8988T (cell line): Measurements from ENCODE around the gene MMP25.

ENCODE experiments used
- DNase-seq: peaks from one replicate; pipeline ENCODE4 v3.0.0; 2011

MMP25 gene

DNA sequence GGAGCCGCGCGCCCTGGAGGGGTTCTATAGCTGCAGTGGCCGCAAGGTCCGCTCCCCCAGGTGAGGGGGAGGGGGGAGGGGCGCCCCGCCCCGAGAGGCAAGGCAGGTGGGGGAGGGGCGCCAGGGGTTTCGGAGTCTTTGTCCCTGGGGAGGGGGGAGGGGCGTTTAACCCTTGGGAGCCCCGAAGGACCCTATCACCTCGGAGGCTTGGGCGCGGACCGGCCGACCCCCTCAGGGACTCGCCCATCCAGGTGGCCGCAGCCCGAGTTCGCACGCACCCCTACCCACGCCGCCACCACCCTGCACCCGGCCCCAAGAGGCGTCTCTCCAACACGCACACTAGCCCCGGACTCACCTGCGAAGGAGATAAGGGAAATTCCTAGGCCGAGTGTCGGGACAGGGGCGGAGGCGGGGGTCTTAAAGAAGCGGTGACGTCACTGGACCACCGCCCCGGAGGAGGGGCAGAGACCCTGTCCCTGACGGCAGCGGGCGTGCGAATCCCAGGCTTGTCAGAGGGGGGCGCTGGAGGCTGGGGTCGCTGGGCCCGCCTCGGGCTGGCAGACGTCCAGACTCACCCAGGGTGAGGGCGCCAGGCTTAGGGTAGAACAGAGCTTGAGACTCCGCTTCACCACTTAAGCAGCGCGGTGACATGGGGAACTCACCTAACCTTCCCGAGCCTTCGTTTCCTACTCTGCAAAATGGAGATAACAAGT lies 28.4 kb upstream of the MMP25 start, which contains the start of gene CLDN6:
TSS of gene CLDN6 (minus strand) at position 390 of the 713 bp plus-strand sequence. CDS start 2,162 bp downstream, outside the sequence.
- no peak for DNase-seq

- no peak for DNase-seq
These were observed 26.6 kb upstream of the MMP25 start for GRCh38 chr16:3019594-3020246.

DNA sequence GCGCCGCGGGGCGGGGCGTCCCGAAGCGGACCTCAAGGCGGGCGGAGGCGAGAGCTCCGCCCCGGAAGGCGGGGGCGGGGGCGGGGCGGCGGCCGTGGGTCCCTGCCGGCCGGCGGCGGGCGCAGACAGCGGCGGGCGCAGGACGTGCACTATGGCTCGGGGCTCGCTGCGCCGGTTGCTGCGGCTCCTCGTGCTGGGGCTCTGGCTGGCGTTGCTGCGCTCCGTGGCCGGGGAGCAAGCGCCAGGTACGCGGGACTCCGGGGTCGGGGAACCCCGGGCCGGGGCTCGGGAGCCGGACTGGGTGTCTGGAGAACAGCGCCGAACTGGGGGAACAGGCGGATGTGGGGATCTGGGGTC lies 26.1 kb upstream of the MMP25 start, which contains the start of gene TNFRSF12A:
TSS of gene TNFRSF12A (plus strand) at position 122 of the 357 bp plus-strand sequence. CDS start at position 152, 30 bp downstream.
- peak; percentile 74 for DNase-seq

DNA sequence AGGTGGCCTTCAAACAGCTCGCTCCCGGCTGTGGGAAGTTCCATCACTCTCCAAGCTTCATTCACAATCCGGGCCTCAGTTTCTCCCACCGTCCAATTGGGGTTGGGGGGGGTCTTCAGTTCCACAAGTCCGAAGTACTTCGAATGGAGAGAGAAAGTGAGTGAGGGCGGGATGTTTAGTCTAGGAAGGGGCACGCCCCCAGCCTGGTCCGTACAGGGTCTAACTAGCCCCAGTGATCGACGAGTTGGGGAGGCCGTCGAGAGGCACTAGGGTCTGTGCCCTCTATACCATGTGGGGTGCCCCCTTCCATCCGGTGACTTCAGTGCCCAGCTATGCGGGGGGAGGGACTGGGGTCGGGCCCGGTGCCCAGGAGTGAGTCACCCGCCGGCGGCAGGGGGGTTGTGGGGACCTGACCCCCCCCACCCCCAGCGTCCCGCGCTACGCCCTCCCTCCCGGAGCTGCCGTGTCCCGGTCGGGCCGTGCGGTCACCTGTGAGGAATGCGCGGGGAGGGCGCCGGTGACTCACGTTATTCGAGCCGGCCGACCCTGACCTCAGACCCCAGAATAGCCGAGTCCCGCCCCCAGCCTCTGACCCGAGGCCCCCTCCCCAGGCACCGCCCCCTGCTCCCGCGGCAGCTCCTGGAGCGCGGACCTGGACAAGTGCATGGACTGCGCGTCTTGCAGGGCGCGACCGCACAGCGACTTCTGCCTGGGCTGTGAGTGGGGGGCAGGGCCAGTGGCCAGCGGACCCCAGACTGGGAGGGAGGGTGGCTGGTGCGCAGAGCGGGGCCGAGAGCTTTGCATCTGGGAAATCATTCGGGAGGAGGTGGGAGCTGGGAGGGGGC lies 25.5 kb upstream of the MMP25 start:
- DNase-seq: peak; percentile 73

DNA sequence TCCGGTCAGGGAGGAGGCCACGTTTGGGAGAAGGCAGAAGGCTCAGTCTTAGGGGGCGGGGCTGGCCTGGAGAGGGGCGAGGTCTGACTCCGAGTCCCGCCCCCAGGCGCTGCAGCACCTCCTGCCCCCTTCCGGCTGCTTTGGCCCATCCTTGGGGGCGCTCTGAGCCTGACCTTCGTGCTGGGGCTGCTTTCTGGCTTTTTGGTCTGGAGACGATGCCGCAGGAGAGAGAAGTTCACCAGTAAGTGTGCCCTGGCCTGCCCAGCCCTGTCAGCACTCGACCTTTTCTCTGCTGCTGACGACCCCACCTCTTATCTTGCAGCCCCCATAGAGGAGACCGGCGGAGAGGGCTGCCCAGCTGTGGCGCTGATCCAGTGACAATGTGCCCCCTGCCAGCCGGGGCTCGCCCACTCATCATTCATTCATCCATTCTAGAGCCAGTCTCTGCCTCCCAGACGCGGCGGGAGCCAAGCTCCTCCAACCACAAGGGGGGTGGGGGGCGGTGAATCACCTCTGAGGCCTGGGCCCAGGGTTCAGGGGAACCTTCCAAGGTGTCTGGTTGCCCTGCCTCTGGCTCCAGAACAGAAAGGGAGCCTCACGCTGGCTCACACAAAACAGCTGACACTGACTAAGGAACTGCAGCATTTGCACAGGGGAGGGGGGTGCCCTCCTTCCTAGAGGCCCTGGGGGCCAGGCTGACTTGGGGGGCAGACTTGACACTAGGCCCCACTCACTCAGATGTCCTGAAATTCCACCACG lies 24.7 kb upstream of the MMP25 start:
- DNase-seq: peak; percentile 64

DNA sequence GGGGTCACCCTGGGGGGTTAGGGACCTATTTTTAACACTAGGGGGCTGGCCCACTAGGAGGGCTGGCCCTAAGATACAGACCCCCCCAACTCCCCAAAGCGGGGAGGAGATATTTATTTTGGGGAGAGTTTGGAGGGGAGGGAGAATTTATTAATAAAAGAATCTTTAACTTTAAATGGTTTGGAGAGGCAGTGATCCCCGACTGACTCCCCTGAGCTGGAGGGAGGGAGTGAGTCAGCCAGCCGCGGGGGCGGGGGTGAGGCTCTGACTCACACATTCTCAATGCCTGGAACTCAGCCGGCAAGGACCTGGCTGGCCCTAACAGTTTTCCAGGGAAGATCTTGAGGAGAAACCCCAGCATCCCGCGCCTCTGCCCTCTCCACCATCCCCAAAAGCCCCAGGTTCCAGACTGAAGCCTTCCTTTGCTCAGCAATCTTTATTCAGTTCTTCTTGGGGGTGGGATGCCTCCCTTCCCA lies 24.1 kb upstream of the MMP25 start:
- no peak for DNase-seq

GRCh38 chr16:3022684-3023414 lies 23.5 kb upstream of the MMP25 start:
- no peak for DNase-seq

DNA sequence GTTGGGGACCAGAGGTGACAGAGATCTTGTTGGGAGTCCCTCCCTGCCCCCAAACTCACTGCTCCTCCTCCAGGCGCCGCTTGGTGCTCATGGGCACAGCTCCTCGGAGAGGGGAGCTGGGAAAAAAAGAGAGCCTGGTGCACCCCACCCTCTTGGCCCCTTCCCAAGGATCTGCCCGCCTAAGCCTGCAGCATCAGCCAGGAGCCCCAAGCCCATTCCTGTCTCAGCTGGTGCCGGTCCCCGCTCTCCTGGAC lies 23.0 kb upstream of the MMP25 start:
- no peak for DNase-seq

GRCh38 chr16:3023669-3024478 lies 22.5 kb upstream of the MMP25 start, which contains the start of the genes HCFC1R1 and THOC6:
Gene HCFC1R1, minus strand, starts transcription at chr16:3023942. Its CDS starts 1 bp downstream, at chr16:3023941.
Gene THOC6, plus strand, starts transcription at chr16:3024035. Its CDS starts 292 bp downstream, at chr16:3024327.
- peak; percentile 83 for DNase-seq

DNA sequence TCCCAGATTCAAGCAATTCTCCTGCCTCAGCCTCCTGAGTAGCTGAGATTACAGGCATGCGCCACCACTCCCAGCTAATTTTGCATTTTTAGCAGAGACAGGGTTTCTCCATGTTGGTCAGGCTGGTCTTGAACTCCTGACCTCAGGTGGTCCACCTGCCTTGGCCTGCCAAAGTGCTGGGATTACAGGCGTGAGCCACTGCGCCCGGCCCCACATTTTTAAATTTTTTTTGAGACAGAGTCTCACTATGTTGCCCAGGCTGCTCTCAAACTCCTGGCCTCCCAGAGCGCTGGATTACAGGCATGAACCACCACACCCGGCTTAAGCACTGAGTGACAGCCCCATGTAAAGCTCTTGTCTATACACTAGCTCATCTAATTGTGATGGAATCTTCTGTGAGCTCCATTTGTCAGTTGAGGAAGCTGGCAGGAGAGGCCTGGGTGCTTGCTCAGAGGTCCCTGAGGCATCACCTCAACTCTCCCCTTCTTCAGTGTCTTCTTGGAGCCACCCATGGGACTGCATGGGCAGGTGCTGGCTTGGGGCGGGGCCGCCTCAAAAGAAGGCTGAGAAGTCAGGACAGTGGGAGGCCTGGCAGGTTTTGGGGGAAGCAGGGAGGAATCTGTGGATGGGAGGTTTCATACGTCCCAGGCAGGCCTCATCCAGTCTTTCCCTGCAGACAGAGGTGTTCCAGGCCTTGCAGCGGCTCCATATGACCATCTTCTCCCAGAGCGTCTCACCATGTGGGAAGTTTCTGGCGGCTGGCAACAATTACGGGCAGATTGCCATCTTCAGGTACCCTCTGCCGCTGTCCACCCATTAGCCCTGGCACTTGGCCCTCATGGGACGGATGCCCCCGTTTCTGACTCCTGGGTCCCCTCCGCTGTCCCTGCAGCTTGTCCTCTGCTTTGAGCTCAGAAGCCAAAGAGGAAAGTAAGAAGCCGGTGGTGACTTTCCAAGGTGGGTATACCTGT lies 21.0 kb upstream of the MMP25 start:
- no peak for DNase-seq

DNA sequence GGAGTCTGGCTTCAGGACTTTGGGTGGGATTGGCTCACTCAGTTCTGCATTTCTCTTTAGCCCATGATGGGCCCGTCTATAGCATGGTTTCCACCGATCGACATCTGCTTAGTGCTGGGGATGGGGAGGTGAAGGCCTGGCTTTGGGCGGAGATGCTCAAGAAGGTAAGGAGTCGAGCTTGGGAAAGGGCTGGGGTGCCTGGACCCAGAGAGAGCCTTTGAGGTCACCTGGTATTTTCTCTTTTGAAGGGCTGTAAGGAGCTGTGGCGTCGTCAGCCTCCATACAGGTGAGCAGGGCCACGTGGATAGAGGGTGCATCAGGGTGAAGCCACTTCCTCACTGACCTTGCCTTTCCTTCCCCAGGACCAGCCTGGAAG lies 20.4 kb upstream of the MMP25 start:
- DNase-seq: no peak

DNA sequence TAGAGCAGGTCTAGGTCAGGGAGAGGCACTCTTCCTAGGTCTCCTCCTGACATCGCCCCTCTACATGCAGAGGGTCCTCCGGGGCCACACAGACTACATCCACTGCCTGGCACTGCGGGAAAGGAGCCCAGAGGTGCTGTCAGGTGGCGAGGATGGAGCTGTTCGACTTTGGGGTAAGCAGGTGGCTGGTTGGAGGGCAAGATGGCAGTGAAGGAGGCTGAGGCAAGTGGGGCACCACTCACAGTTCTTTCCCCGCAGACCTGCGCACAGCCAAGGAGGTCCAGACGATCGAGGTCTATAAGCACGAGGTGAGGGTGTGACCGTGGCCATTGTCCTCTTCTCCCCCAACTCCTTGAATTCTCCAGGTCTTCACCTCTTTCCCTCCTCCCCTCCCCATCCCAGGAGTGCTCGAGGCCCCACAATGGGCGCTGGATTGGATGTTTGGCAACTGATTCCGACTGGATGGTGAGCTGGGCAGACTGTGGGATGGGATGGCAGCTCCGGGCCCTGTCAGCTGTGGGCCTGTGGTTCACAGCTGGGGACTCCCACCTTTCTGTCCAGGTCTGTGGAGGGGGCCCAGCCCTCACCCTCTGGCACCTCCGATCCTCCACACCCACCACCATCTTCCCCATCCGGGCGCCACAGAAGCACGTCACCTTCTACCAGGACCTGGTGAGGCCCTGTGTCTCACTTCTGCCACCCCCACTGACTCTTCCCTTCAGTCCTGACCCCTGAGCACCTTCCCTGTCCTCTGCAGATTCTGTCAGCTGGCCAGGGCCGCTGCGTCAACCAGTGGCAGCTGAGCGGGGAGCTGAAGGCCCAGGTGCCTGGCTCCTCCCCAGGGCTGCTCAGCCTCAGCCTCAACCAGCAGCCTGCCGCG lies 19.5 kb upstream of the MMP25 start:
- no peak for DNase-seq

- no peak for DNase-seq
These were observed 18.9 kb upstream of the MMP25 start for GRCh38 chr16:3027489-3027795.

DNA sequence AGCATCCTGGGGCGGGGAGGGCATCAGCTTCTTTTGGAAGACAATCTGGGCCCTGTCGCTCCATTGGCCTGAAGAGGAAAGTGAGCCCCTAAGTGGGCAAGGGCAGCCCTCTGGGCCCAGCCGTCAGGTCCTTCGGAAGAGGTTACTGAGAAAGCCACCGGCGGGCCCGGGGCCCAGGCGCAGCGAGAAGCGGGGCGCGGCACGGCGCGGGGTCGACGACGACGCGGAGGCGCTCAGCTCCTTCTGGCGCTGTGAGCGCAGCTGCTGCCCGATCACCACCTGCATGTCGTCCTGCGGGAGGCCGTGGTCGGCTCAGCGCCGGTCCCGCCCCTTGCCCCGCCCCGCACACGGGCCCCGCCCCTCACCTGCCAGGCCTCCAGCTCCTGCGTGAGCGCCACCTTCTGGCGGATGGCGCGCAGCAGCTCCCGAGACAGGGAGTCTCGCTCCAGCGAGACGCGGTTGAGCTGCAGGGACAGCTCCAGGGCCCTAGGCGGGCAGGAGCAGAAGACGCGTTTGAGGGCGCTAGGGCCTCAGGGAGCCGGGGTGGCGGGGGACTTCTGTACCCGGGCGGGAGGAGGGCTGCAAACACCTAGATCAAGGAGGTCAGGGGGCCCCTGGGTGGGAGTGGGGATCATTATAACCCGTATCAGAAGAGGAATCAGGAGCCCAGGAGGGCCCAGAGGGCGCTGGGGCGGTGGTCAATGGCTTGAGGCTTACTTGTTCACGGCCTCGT lies 18.2 kb upstream of the MMP25 start:
- DNase-seq: peak; percentile 95

GRCh38 chr16:3028716-3029319 lies 17.5 kb upstream of the MMP25 start:
- no peak for DNase-seq

DNA sequence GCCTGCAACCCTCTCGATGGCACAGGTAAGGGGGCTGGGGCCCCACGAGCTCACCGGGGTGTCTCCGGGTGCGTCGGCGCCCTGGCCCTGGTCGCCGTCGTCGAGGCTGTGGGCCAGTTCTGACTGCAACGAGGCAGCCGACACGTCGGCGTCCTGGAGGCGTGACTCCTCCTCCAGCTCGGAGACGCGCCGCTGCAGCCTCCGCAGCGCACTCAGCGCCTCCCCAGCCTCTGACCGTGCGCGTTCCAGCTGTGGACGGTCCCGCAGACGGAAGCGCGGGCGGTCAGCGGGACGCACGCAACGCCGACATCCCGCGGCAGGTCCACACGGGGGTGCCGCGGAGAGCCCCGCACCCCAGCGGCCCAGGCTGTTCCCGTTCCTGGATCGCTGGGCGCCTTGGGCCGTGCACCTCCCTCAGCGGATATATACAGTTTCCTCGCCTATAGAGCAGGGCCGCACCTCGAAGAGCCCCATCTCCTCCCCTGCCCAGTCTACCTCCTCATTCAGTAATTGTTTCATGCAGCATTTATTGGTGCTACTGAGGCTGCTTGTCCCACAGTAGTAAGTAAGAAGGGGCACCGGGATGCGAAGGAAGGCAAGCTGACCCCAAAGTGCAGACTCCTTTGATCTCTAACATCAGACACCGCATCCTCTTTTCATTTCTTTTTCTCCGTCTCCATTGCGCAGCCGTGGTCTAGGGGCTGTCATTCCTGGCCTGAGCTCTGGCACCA lies 16.7 kb upstream of the MMP25 start:
- no peak for DNase-seq
